ENCODE measurements around the gene TRPM1.

Gene TRPM1

GRCh38 chr15:31081588-31082250 is 19.8 kb downstream of the TRPM1 start:
- DNase-seq: no peak

GRCh38 chr15:31081056-31081455 is 20.5 kb downstream of the TRPM1 start:
- no peak for DNase-seq

- DNase-seq: peak in 5 of 6 experiments; percentile 6 to 35 (median 19)
Observed at GRCh38 chr15:31080591-31081014, 20.9 kb downstream of the TRPM1 start.

GRCh38 chr15:31079519-31079918 is 22.0 kb downstream of the TRPM1 start:
- DNase-seq: no peak

GRCh38 chr15:31078471-31078870 is 23.1 kb downstream of the TRPM1 start:
- no peak for DNase-seq

- DNase-seq: no peak
Observed at GRCh38 chr15:31077941-31078340, 23.6 kb downstream of the TRPM1 start.

- DNase-seq: no peak
Observed at GRCh38 chr15:31077181-31077580, 24.3 kb downstream of the TRPM1 start.

- DNase-seq: no peak
Observed at GRCh38 chr15:31074321-31074720, 27.2 kb downstream of the TRPM1 start.

GRCh38 chr15:31070867-31071266 is 30.7 kb downstream of the TRPM1 start:
- DNase-seq: no peak

- no peak for DNase-seq
Observed at GRCh38 chr15:31069360-31070000, 32.0 kb downstream of the TRPM1 start.

GRCh38 chr15:31067890-31068603 is 33.5 kb downstream of the TRPM1 start:
- no peak for DNase-seq

GRCh38 chr15:31065824-31066223 is 35.7 kb downstream of the TRPM1 start:
- DNase-seq: no peak

GRCh38 chr15:31062911-31063310 is 38.6 kb downstream of the TRPM1 start:
- DNase-seq: no peak

- DNase-seq: no peak
Observed at GRCh38 chr15:31062310-31062847, 39.1 kb downstream of the TRPM1 start.

- no peak for DNase-seq
Observed at GRCh38 chr15:31060429-31061140, 40.9 kb downstream of the TRPM1 start.

- no peak for DNase-seq
Observed at GRCh38 chr15:31058236-31058962, 43.1 kb downstream of the TRPM1 start.

GRCh38 chr15:31051496-31052080 is 49.9 kb downstream of the TRPM1 start:
- DNase-seq: no peak

- DNase-seq: no peak
Observed at GRCh38 chr15:31050953-31051352, 50.6 kb downstream of the TRPM1 start.

GRCh38 chr15:31049682-31050615 is 51.6 kb downstream of the TRPM1 start:
- DNase-seq: no peak

GRCh38 chr15:31049111-31049510 is 52.4 kb downstream of the TRPM1 start:
- no peak for DNase-seq

GRCh38 chr15:31047437-31047836 is 54.1 kb downstream of the TRPM1 start:
- DNase-seq: no peak

Data from stimulated activated naive CD4-positive, alpha-beta T cell (primary cell).